Measurements from ENCODE around the gene TMOD1. TPM values are rescaled to one million over a fixed set of nuclear protein-coding genes. Genes with fewer than 3 reads are reported as not detected.

Gene TMOD1
- total RNA-seq, 1 donor from 2014 or later, result 0.86 TPM

DNA sequence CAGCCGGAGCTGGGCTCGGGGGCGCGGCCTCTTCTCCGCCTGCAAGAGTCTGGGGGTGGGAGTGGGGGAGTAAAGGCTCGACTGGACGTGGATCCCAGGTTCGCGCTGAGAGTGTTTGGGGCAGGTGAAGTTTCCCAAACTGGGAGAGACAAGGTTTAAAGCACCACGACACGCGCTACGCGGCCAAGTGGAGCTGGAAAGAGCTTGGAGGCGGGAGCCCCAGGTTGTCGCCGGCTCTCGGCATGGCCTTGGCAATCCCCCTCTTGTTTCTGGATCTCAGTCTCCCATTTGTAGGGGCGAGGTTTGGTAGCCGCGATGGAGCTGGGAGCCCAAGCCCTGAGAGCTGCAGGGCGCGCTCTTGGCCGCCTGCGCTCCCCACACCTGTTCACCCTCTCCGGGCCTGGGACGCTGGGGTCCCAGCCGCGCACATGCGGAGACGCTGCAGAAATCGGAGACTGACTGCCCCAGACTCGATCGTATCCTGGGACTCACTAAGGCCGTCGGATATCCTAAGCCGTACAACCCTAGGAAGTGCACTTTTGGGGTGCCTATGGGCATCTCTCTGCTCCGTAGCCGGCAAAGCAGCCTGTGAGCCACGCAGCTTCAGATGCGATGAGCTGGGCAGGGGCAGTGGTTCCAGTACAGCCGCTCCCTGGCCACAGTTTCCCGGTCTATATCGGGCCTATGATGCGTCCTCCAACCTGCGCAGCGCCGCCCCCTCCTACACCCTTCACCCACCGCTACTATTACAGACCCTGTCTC, 937 bp downstream of the TMOD1 start:
- no peak overlapping the region for H3K27ac Mint-ChIP-seq

DNA sequence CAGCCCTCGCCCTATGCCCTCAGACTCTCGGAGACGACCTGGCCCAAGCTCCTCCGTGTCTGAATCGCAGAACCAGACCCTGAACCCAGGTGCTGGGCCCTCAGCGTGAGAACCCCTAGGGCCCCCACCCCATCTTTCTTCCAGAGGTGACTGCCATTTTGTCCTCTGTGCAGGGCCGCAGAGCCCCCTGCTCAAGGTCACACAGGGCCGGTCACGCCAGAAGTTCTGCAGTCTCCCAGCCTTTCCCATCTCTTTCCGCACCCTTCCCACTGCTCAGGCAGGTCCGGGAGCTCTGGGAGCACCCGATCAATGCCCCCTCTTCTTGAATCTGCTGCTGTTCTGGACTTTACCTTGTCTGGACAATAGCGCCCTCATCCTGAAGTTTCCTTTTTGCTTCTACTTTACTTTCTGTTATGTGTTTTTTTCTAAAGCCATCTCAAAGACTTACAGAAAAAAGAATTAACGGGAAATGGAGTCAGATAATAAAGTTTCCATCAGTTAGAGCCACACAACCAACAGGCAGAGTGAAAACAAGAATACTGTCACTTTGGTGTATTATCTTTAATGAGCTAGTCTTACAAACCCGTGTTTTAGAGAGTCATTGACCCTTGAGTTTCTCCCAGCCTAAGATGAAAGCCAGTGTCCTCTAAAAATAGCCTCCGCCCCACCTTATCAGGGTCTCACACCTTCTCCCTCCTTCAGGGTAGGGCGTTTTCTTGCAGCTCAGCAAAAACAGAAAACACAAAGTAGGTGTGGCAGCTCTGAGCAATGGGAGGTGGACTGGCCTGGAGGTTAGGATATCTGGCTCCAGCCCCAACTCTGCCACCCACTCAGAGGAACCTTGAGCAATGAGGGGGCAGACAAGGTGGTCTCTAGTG, 1.8 kb downstream of the TMOD1 start:
- DNase-seq (ENCODE audit: low spot score), result no peak
- H3K9me3 Mint-ChIP-seq, result no peaks in the 10 kb centered on the region
- H3K27ac Mint-ChIP-seq, result peak overlapping the region; percentile 6
- H3K4me3 Mint-ChIP-seq, result peak overlapping the region; percentile 78
- H3K27me3 Mint-ChIP-seq (ENCODE audit: insufficient read depth), result peaks cover 52% of the 10 kb centered on the region
- intact Hi-C loops (cut with micrococcal nuclease), result loop anchor here (5.0 to 10.0 kb wide), 2 partner anchors 106 to 352 kb away; partner anchors contain the start of gene FOXE1
- H3K36me3 Mint-ChIP-seq (ENCODE audit: low read depth), result no peaks in the 10 kb centered on the region
- H3K4me1 Mint-ChIP-seq (ENCODE audit: low read depth), result peaks cover 25% of the 10 kb centered on the region

More for the DNA sequence above, 937 bp downstream of the TMOD1 start:
- H3K4me1 Mint-ChIP-seq (ENCODE audit: low read depth), result peaks cover 25% of the 10 kb centered on the region
- no peak for DNase-seq (ENCODE audit: low spot score)
- intact Hi-C loops (cut with micrococcal nuclease), result loop anchor here (5.0 to 10.0 kb wide), 2 partner anchors 105 to 352 kb away; partner anchors contain the start of gene FOXE1
- H3K36me3 Mint-ChIP-seq (ENCODE audit: low read depth), result no peaks in the 10 kb centered on the region
- H3K9me3 Mint-ChIP-seq, result no peaks in the 10 kb centered on the region
- peaks cover 52% of the 10 kb centered on the region for H3K27me3 Mint-ChIP-seq (ENCODE audit: insufficient read depth)
- H3K4me3 Mint-ChIP-seq, result peak overlapping the region; percentile 78

DNA sequence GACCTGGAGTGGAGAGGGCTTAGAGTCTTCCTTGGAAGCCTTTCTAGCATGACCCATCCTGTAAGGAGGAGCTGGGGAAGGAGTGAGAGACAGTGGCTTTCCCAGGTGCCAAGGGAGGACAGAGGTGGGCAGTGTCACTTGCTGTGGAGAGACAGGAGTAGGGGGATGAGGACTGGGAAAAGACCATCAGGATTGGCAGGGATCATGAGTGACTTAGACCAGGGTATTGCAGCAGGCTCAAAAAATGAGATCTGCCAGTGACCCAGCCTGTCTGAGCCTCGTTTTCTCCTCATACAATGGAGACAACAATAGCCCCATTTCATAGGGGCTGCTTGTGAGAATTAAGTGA, 2.4 kb downstream of the TMOD1 start:
- Mint-ChIP-seq H3K27ac (no peak overlapping the region), H3K36me3 (ENCODE audit: low read depth) (no peaks in the 10 kb centered on the region), H3K4me3 (no peak overlapping the region), H3K4me1 (ENCODE audit: low read depth) (peaks cover 25% of the 10 kb centered on the region), H3K9me3 (no peaks in the 10 kb centered on the region), H3K27me3 (ENCODE audit: insufficient read depth) (peaks cover 52% of the 10 kb centered on the region)
- intact Hi-C loops (cut with micrococcal nuclease), result loop anchor here (5.0 to 10.0 kb wide), 2 partner anchors 107 to 351 kb away; partner anchors contain the start of gene FOXE1
- no peak for DNase-seq (ENCODE audit: low spot score)

- intact Hi-C loops (cut with micrococcal nuclease), result loop anchor here (5.0 to 10.0 kb wide), 2 partner anchors 107 to 350 kb away; partner anchors contain the start of gene FOXE1
- no peaks in the 10 kb centered on the region for H3K9me3 Mint-ChIP-seq
- DNase-seq (ENCODE audit: low spot score), result no peak
- no peak overlapping the region for H3K27ac Mint-ChIP-seq
- no peaks in the 10 kb centered on the region for H3K36me3 Mint-ChIP-seq (ENCODE audit: low read depth)
- peaks cover 25% of the 10 kb centered on the region for H3K4me1 Mint-ChIP-seq (ENCODE audit: low read depth)
- H3K4me3 Mint-ChIP-seq, result no peak overlapping the region
- peaks cover 45% of the 10 kb centered on the region for H3K27me3 Mint-ChIP-seq (ENCODE audit: insufficient read depth)
Observed at GRCh38 chr9:97504381-97505216, 3.1 kb downstream of the TMOD1 start.

DNA sequence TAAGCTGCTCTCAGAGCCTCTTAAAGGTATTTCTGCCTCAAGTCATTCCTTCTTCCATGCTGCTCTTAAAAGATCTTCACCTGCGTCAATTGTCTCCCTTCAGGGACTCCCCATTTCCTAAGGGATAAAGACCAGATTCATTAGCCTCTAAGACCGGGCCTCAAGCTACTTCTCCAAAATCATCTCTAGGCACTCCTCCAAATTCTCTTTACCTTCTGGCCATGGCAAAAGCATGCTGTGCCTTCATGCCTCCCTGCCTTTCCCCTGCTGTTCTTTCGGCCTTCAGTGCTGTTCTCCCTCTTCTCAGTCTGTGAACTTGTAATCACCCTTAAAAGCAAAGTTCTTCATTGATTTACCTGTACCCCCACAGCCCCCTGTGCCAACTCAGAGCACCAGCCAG, 4.4 kb downstream of the TMOD1 start:
- no peak for DNase-seq (ENCODE audit: low spot score)
- H3K9me3 Mint-ChIP-seq, result no peaks in the 10 kb centered on the region
- no peaks in the 10 kb centered on the region for H3K36me3 Mint-ChIP-seq (ENCODE audit: low read depth)
- intact Hi-C loops (cut with micrococcal nuclease), result loop anchor here (10.0 kb wide), 1 partner anchor 349 kb away; the partner anchor contains the start of gene FOXE1
- H3K4me1 Mint-ChIP-seq (ENCODE audit: low read depth), result peaks cover 30% of the 10 kb centered on the region
- no peak overlapping the region for H3K4me3 Mint-ChIP-seq
- peaks cover 33% of the 10 kb centered on the region for H3K27me3 Mint-ChIP-seq (ENCODE audit: insufficient read depth)
- H3K27ac Mint-ChIP-seq, result no peak overlapping the region

DNA sequence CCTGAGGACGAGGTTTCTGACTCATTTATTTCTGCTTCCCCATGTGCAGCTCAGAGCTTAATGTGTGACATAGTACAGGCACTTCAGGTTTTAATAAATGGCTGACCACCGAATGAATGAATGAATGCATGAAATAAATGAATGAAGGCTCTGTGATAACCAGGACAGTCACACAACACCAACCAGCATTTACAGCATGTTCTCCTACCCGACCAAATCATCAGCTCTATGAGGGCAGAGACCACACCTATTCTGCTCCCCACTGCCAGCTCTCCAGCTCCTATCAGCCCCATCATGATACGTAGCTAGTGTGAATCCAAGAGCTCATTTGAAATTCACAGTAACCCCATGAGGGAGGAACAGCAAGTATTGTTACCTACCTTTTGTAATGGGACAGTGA, 4.8 kb downstream of the TMOD1 start:
- Mint-ChIP-seq H3K4me1 (ENCODE audit: low read depth) (peaks cover 31% of the 10 kb centered on the region), H3K27ac (no peak overlapping the region), H3K36me3 (ENCODE audit: low read depth) (no peaks in the 10 kb centered on the region), H3K9me3 (no peaks in the 10 kb centered on the region), H3K4me3 (no peak overlapping the region), H3K27me3 (ENCODE audit: insufficient read depth) (peaks cover 30% of the 10 kb centered on the region)
- no peak for DNase-seq (ENCODE audit: low spot score)
- intact Hi-C loops (cut with micrococcal nuclease), result loop anchor here (10.0 kb wide), 1 partner anchor 348 kb away; the partner anchor contains the start of gene FOXE1

GRCh38 chr9:97506787-97507186, 5.3 kb downstream of the TMOD1 start:
- H3K9me3 Mint-ChIP-seq, result no peaks in the 10 kb centered on the region
- no peak for DNase-seq (ENCODE audit: low spot score)
- H3K27me3 Mint-ChIP-seq (ENCODE audit: insufficient read depth), result peaks cover 30% of the 10 kb centered on the region
- no peaks in the 10 kb centered on the region for H3K36me3 Mint-ChIP-seq (ENCODE audit: low read depth)
- H3K27ac Mint-ChIP-seq, result no peak overlapping the region
- no peak overlapping the region for H3K4me3 Mint-ChIP-seq
- intact Hi-C loops (cut with micrococcal nuclease), result loop anchor here (10.0 kb wide), 1 partner anchor 348 kb away; the partner anchor contains the start of gene FOXE1
- H3K4me1 Mint-ChIP-seq (ENCODE audit: low read depth), result peaks cover 36% of the 10 kb centered on the region

DNA sequence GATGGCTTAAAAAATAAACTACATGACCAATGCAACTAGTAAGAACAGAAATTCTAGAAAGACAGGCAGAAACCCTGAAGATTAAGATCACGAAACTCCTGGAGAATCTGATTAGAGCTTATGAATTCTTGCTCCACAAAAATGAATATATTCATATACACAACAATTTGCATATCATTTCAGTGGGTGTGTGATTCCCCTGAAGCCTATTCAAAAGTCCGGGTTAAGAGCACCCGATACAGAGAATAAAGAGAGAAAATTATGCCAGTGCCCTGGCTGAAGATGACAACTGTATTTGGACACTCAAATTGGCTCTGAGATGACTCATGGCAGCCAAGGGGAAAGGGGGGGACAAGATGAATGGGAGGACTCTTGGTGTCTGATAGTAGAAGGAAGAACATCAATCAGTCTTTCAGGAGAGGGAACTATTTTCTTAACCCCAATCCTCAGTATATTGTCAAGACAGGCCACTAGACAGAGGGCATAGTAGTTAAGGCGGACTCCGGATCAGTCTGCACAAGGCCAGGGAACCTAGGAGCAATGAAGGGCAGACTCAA, 6.0 kb downstream of the TMOD1 start:
- H3K36me3 Mint-ChIP-seq (ENCODE audit: low read depth), result no peaks in the 10 kb centered on the region
- no peak overlapping the region for H3K4me3 Mint-ChIP-seq
- H3K27me3 Mint-ChIP-seq (ENCODE audit: insufficient read depth), result peaks cover 26% of the 10 kb centered on the region
- no peak overlapping the region for H3K27ac Mint-ChIP-seq
- DNase-seq (ENCODE audit: low spot score), result no peak
- no peaks in the 10 kb centered on the region for H3K9me3 Mint-ChIP-seq
- H3K4me1 Mint-ChIP-seq (ENCODE audit: low read depth), result peaks cover 36% of the 10 kb centered on the region
- intact Hi-C loops (cut with micrococcal nuclease), result loop anchor here (10.0 kb wide), 1 partner anchor 347 kb away; the partner anchor contains the start of gene FOXE1

DNA sequence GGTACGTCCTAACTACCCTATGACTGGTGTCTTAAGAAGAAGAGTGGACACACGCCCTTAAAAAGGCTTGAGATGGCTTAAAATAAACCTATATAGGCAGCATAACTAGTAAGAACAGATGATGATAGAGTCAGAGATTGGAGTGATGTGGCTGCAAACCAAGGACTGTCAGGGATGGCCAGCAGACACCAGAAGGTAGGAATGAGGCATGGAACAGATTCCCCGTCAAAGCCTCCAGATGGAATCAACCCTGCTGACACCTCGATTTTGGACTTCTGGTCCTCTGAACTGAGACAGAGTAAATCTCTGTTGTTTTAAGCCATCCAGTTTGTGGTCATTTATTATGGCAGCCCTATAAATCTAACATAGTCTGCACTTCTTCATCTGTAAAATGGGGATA, 7.4 kb downstream of the TMOD1 start:
- no peaks in the 10 kb centered on the region for H3K36me3 Mint-ChIP-seq (ENCODE audit: low read depth)
- no peak overlapping the region for H3K27ac Mint-ChIP-seq
- peaks cover 12% of the 10 kb centered on the region for H3K27me3 Mint-ChIP-seq (ENCODE audit: insufficient read depth)
- H3K4me3 Mint-ChIP-seq, result no peak overlapping the region
- no peak for DNase-seq (ENCODE audit: low spot score)
- H3K9me3 Mint-ChIP-seq, result no peaks in the 10 kb centered on the region
- H3K4me1 Mint-ChIP-seq (ENCODE audit: low read depth), result peaks cover 24% of the 10 kb centered on the region
- intact Hi-C loops (cut with micrococcal nuclease), result loop anchor here (10.0 kb wide), 1 partner anchor 346 kb away; the partner anchor contains the start of gene FOXE1

GRCh38 chr9:97510797-97511654, 9.6 kb downstream of the TMOD1 start:
- H3K27me3 Mint-ChIP-seq (ENCODE audit: insufficient read depth), result no peaks in the 10 kb centered on the region
- no peaks in the 10 kb centered on the region for H3K9me3 Mint-ChIP-seq
- H3K4me1 Mint-ChIP-seq (ENCODE audit: low read depth), result peaks cover 18% of the 10 kb centered on the region
- intact Hi-C loops (cut with micrococcal nuclease), result loop anchor here (1.0 kb wide), 1 partner anchor 10 kb away; the partner anchor contains the start of gene TMOD1
- peak; percentile 18 for DNase-seq (ENCODE audit: low spot score)
- peak overlapping the region; percentile 1 for H3K4me3 Mint-ChIP-seq
- H3K36me3 Mint-ChIP-seq (ENCODE audit: low read depth), result no peaks in the 10 kb centered on the region
- peak overlapping the region; percentile 77 for H3K27ac Mint-ChIP-seq

Data from activated T-helper 1 cell treated with anti-CD3 and anti-CD28 coated beads, Interleukin-12 subunit alpha, Interleukin-12 subunit beta, Interleukin-2, Interleukin-4 antibody, amounts not matched to agents 30 ng/mL and 10 ng/mL and 1 ng/mL, durations not matched to agents 14 hours and 24 hours and 36 hours (primary cell).